Choroid plexus epithelial cell (primary cell): ENCODE results near the gene SLC44A5.

Experiments used
- DNase-seq: peaks from one replicate; pipeline ENCODE4 v3.0.0-alpha.2; 2010; ENCODE audit warnings: low read depth
- H3K4me3 ChIP-seq: 2 replicates; pipeline ENCODE4 v1.5.1; 2011; ENCODE audit warnings: low read depth, mild to moderate bottlenecking, control low read depth, low read length, moderate library complexity
- TF ChIP-seq, protein P1 (sequence below): conservative IDR thresholded peaks from 2 replicates; pipeline ENCODE4 v1.5.1; 2011; ENCODE audit warnings: low read depth, mild to moderate bottlenecking, control low read depth, inconsistent platforms, low read length, moderate library complexity

Gene SLC44A5

DNA sequence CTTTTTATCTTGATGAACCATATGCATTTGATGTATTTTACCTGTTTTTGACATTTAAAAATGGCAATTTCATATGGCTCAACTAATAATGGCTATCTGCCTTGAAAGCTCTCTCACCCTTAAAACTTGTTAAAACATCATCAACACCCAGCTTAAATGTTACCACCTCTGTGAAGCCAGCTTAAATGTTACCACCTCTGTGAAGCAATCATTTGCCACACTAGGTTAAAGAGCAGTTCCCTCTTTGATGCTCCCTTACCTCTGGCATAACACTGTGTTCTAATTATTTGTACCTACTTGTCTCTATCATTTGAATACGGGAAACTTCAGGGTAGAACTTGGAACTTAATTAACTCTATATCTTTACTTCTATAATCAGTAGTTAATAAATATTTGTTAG is 294.7 kb downstream of the SLC44A5 start:
- H3K4me3 ChIP-seq = no peak overlapping the region
- TF ChIP-seq, protein P1, sequence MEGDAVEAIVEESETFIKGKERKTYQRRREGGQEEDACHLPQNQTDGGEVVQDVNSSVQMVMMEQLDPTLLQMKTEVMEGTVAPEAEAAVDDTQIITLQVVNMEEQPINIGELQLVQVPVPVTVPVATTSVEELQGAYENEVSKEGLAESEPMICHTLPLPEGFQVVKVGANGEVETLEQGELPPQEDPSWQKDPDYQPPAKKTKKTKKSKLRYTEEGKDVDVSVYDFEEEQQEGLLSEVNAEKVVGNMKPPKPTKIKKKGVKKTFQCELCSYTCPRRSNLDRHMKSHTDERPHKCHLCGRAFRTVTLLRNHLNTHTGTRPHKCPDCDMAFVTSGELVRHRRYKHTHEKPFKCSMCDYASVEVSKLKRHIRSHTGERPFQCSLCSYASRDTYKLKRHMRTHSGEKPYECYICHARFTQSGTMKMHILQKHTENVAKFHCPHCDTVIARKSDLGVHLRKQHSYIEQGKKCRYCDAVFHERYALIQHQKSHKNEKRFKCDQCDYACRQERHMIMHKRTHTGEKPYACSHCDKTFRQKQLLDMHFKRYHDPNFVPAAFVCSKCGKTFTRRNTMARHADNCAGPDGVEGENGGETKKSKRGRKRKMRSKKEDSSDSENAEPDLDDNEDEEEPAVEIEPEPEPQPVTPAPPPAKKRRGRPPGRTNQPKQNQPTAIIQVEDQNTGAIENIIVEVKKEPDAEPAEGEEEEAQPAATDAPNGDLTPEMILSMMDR = no peak
- no peak for DNase-seq

DNA sequence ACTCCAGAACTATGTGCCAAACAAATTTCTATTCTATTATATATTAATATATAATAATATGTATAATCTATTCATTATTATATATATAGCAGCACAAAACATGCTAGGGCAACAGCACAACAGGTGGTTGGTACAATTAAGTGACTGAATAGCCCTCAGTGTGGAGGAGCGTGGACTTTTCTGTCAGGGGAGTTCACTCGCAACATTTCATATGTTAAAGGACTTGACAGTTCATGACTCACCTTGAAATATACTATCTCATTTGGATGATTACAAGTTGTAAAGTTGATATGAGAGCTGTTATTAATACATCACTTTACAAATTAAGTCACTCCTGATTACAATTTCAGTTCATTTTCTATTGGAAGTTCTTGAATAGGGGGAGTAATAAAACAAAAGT is 298.3 kb downstream of the SLC44A5 start:
- TF ChIP-seq, protein P1 = no peak
- no peak overlapping the region for H3K4me3 ChIP-seq
- no peak for DNase-seq

DNA sequence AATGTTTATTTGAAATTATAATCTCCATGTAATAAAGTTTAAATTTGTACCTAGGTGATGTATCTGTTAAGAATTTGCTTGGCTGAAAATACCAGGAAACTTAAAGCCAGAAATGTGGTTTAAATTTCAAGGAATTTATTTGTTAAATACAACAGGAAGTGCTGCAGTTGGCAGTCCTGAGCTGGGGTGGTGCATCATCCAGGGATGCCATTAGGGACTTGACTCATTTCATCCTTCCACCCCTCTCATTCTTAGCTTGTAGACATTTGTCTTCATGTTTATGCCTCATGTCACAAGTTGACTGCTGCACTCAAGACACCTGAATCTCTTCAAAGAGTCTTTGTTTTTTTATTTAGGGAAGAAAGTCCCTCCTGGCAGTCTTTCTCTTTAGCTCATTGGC is 300.8 kb downstream of the SLC44A5 start:
- TF ChIP-seq, protein P1 = no peak
- H3K4me3 ChIP-seq = no peak overlapping the region
- DNase-seq = no peak

DNA sequence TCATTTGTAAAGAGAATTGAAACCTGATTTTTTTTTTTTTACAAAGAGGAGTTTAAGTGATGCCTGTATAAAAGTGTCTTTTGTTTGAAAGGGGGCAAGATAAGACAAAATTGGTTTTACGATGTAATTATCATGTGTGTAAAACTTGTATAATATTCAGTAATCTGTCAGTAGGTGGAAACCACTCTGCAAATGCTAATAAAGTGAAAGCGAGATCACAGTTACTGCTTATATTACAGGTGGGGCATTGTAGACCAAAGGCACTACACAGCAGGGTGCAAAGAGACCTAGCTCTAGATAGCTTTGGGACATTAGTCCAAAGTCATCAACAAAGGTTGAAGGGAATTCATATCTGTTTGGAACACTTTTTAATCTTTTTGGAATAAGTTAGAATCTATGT is 302.5 kb downstream of the SLC44A5 start:
- TF ChIP-seq, protein P1 = no peak
- H3K4me3 ChIP-seq = no peak overlapping the region
- no peak for DNase-seq

DNA sequence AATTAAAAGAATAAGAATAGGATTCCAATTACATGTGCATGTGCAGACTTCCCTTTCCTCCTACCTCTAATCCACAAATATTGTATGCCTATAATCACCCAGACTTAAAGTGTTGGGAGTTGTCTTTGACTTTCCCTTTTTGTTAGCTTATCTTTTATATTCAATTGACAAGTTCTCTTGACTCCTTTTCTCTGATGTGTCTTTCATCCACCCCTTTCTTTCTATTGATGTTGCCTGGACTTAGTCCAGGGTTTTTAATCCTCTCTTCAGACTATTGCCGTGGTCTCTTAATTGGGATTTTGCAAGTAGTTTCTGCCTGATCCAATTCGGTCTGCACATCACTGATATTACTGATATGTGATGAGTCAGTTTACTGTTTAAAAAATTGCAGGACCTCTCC is 305.9 kb downstream of the SLC44A5 start:
- no peak overlapping the region for H3K4me3 ChIP-seq
- TF ChIP-seq, protein P1 = no peak
- no peak for DNase-seq

DNA sequence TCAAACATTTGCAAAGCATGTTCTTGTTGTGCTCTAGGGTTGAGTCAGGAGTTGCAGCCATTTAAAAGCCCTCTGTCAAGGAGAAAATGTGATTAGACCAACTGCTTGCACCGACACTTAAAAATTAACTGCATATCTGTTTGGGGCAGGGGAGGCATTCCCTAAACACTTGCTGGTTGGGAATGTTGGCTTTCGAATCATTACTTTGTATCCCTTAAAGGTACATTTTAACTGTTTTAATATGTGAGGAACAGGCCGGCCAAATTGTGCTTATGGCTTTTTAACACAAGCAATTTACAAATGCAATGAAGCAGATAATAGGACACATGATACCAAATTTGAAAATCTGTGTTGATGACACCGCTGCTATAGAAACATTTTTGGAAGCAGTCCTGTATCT is 317.6 kb downstream of the SLC44A5 start:
- TF ChIP-seq, protein P1 = no peak
- H3K4me3 ChIP-seq = no peak overlapping the region
- DNase-seq = no peak

DNA sequence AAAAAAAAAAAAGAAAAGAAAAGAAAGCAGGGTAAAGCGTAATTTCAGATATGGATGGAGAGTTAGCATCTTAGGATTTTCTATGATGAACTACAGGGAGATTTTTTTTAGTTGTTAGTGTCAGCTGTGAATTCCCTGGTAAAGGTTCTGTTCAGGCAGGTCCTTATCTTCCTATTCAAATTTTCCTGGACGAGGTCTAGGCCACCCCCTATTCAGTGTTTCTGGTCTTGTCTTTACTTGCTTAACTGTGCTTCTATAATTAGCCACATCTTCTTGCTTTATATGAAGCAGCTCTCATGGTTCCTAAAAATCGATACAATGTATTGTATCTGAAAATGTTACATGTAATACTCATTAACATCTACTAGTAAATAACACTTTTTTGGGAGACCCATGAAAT is 318.9 kb downstream of the SLC44A5 start:
- H3K4me3 ChIP-seq = no peak overlapping the region
- TF ChIP-seq, protein P1 = no peak
- no peak for DNase-seq
